H1 (cell line): Measurements from ENCODE around the gene GABRE. TPM values are rescaled to one million over a fixed set of nuclear protein-coding genes. Genes with fewer than 3 reads are reported as not detected.

Experiments
- CTCF ChIA-PET: fragments of 300-600 bp; sonication (Branson Sonifier 250); formaldehyde crosslinking; loops from one replicate; lab custom pipeline; 2021; ENCODE audit not compliant: partially characterized antibody; lab: Charles Lee
- POLR2A ChIA-PET: fragments of 300-600 bp; sonication (Branson Sonifier 250); formaldehyde crosslinking; loops from one replicate; lab custom pipeline; 2021; ENCODE audit warnings: inconsistent platforms; ENCODE audit not compliant: partially characterized antibody; lab: Charles Lee
- DNase-seq, 2 experiments: peaks; one replicate each; pipeline versions ENCODE4 v3.0.0 to v3.0.0-alpha.2; 2010 to 2022; ENCODE audit warnings: low spot score in 2 of 2, low read depth in 1 of 2, mixed read lengths in 1 of 2
- FAIRE-seq: peaks from 2 replicates; lab custom pipeline; 2011; peaks lifted over from hg19 to GRCh38; lab: Jason Lieb, UNC
- H2AFZ ChIP-seq: 2 replicates; pipeline ENCODE4 v1.8.1; 2012; ENCODE audit warnings: low read length, inconsistent platforms
- H2AK5ac ChIP-seq: 2 replicates; pipeline ENCODE4 v1.6.1; 2013; ENCODE audit warnings: low read depth, low read length
- H2BK120ac ChIP-seq: replicated peaks from 2 replicates; pipeline ENCODE3; 2013; ENCODE audit warnings: low read depth, low read length, inconsistent platforms
- H2BK12ac ChIP-seq: 2 replicates; pipeline ENCODE4 v1.6.1; 2013; ENCODE audit warnings: low read depth, low read length
- H2BK15ac ChIP-seq: 2 replicates; pipeline ENCODE4 v1.6.1; 2013; ENCODE audit warnings: low read length
- H2BK20ac ChIP-seq: 2 replicates; pipeline ENCODE4 v1.6.1; 2013; ENCODE audit warnings: low read length
- H2BK5ac ChIP-seq: 2 replicates; pipeline ENCODE4 v1.6.1; 2013; ENCODE audit warnings: low read depth, low read length
- H3K14ac ChIP-seq: 2 replicates; pipeline ENCODE4 v1.6.1; 2013; ENCODE audit warnings: inconsistent platforms; ENCODE audit not compliant: insufficient read length
- H3K18ac ChIP-seq: 2 replicates; pipeline ENCODE4 v1.6.1; 2013; ENCODE audit warnings: low read length; ENCODE audit errors: extremely low read depth
- H3K23ac ChIP-seq: 2 replicates; pipeline ENCODE4 v1.6.1; 2013; ENCODE audit warnings: inconsistent platforms; ENCODE audit not compliant: insufficient read length
- H3K23me2 ChIP-seq: 2 replicates; pipeline ENCODE4 v1.6.1; 2013; ENCODE audit warnings: low read depth, low read length
- H3K27ac ChIP-seq: 2 replicates; pipeline ENCODE4 v1.6.1; 2011; ENCODE audit warnings: low read depth, low read length, inconsistent platforms
- H3K27me3 ChIP-seq, 4 experiments: replicated peaks in 1 of 4; 1 replicate in 1 of 4; 2 replicates in 3 of 4; pipeline versions ENCODE4 v1.6.1 to v1.8.1; 2011 to 2013; ENCODE audit warnings: low read length in 3 of 4, mild to moderate bottlenecking in 3 of 4, inconsistent platforms in 2 of 4, mixed read lengths in 2 of 4, moderate library complexity in 1 of 4; ENCODE audit not compliant: control insufficient read depth in 3 of 4, insufficient read depth in 3 of 4; ENCODE audit errors: extremely low read depth in 1 of 4
- H3K36me3 ChIP-seq, 4 experiments: 2 replicates each; pipeline versions ENCODE4 v1.6.1 to v1.8.1; 2011 to 2013; ENCODE audit warnings: mild to moderate bottlenecking in 4 of 4, low read length in 3 of 4, moderate library complexity in 2 of 4, control low read depth in 1 of 4, inconsistent platforms in 1 of 4; ENCODE audit not compliant: insufficient read depth in 4 of 4, control insufficient read depth in 2 of 4
- H3K4ac ChIP-seq: replicated peaks from 2 replicates; pipeline ENCODE3; 2013; ENCODE audit warnings: low read length, low read depth, mixed read lengths, inconsistent platforms; ENCODE audit not compliant: insufficient read length
- H3K4me1 ChIP-seq, 4 experiments: replicated peaks in 1 of 4; 1 replicate in 1 of 4; 2 replicates in 3 of 4; pipeline versions ENCODE4 v1.6.1 to v1.8.1; 2011 to 2013; ENCODE audit warnings: low read length in 3 of 4, inconsistent platforms in 2 of 4, mixed read lengths in 1 of 4; ENCODE audit not compliant: insufficient read depth in 4 of 4, control insufficient read depth in 3 of 4
- H3K4me2 ChIP-seq, 2 experiments: 2 replicates each; pipeline versions ENCODE4 v1.6.1 to v1.8.1; 2011 to 2013; ENCODE audit warnings: low read depth in 2 of 2, low read length in 2 of 2, control low read depth in 1 of 2, inconsistent platforms in 1 of 2, mild to moderate bottlenecking in 1 of 2; ENCODE audit not compliant: insufficient read depth in 1 of 2
- H3K4me3 ChIP-seq, 4 experiments: fragments of 200-600, 300-600 bp in 1 of 4; sonication (generic), shearing (Covaris generic), sonication (Bioruptor Twin) in 1 of 4; 2 replicates each; pipeline versions ENCODE4 v1.5.1 to v1.8.1; 2011 to 2016; ENCODE audit warnings: low read length in 4 of 4, low read depth in 3 of 4, control low read depth in 2 of 4, inconsistent platforms in 2 of 4, mild to moderate bottlenecking in 2 of 4, mixed read lengths in 1 of 4, moderate library complexity in 1 of 4; ENCODE audit not compliant: insufficient read depth in 2 of 4; ENCODE audit errors: extremely low read depth in 1 of 4
- H3K56ac ChIP-seq: replicated peaks from 2 replicates; pipeline ENCODE3; 2013; ENCODE audit warnings: low read depth, mild to moderate bottlenecking, mixed read lengths, low read length, inconsistent platforms; ENCODE audit not compliant: insufficient read length
- H3K79me1 ChIP-seq: 2 replicates; pipeline ENCODE4 v1.6.1; 2013; ENCODE audit warnings: low read depth, low read length, control low read depth
- H3K79me2 ChIP-seq, 2 experiments: 2 replicates each; pipeline versions ENCODE4 v1.6.1 to v1.8.1; 2012 to 2013; ENCODE audit warnings: low read length in 2 of 2, mild to moderate bottlenecking in 2 of 2, inconsistent platforms in 1 of 2; ENCODE audit not compliant: insufficient read depth in 2 of 2, control insufficient read depth in 1 of 2
- H3K9ac ChIP-seq, 4 experiments: replicated peaks in 1 of 4; 1 replicate in 1 of 4; 2 replicates in 3 of 4; pipeline versions ENCODE4 v1.6.1 to v1.8.1; 2011 to 2013; ENCODE audit warnings: low read depth in 3 of 4, low read length in 3 of 4, control low read depth in 2 of 4, mild to moderate bottlenecking in 2 of 4, moderate library complexity in 2 of 4, inconsistent platforms in 1 of 4; ENCODE audit errors: extremely low read depth in 1 of 4
- H3K9me3 ChIP-seq, 2 experiments: 2 replicates each; pipeline versions ENCODE4 v1.6.1 to v1.8.1; 2012 to 2013; ENCODE audit warnings: mild to moderate bottlenecking in 2 of 2, moderate library complexity in 2 of 2, control low read depth in 1 of 2, inconsistent platforms in 1 of 2, low read depth in 1 of 2, low read length in 1 of 2, mixed read lengths in 1 of 2; ENCODE audit not compliant: insufficient read depth in 2 of 2
- H4K20me1 ChIP-seq, 2 experiments: replicated peaks in 1 of 2; 2 replicates each; pipeline versions ENCODE3 to v1.8.1; 2011 to 2013; ENCODE audit warnings: inconsistent platforms in 2 of 2, low read length in 2 of 2, mild to moderate bottlenecking in 1 of 2; ENCODE audit not compliant: insufficient read depth in 2 of 2, control insufficient read depth in 1 of 2
- H4K5ac ChIP-seq: 2 replicates; pipeline ENCODE4 v1.6.1; 2013; ENCODE audit warnings: low read length, low read depth, mixed read lengths, inconsistent platforms; ENCODE audit not compliant: insufficient read length
- H4K8ac ChIP-seq: 2 replicates; pipeline ENCODE4 v1.8.0; 2013; ENCODE audit warnings: mild to moderate bottlenecking, moderate library complexity, low read length, inconsistent platforms; ENCODE audit not compliant: insufficient read depth; ENCODE audit errors: extremely low read depth
- H4K91ac ChIP-seq: replicated peaks from 2 replicates; pipeline ENCODE3; 2013; ENCODE audit warnings: low read length, mixed read lengths, inconsistent platforms; ENCODE audit not compliant: insufficient read length
- CEBPB ChIP-seq: IDR thresholded peaks from 2 replicates; pipeline ENCODE4 v1.6.1; 2012; ENCODE audit warnings: low read depth, low read length
- CREB1 ChIP-seq: IDR thresholded peaks from 2 replicates; pipeline ENCODE4 v1.6.1; 2012; ENCODE audit warnings: inconsistent platforms
- GTF2F1 ChIP-seq: IDR thresholded peaks from 2 replicates; pipeline ENCODE4 v1.6.1; 2012; ENCODE audit warnings: low read depth, low read length, improper control_type of control experiment, borderline replicate concordance
- KDM4A ChIP-seq: IDR thresholded peaks from one replicate; pipeline ENCODE4 v1.7.1; 2012; ENCODE audit warnings: low read depth, mild to moderate bottlenecking, moderate library complexity, low read length, inconsistent platforms; ENCODE audit not compliant: severe bottlenecking
- NANOG ChIP-seq: IDR thresholded peaks from 2 replicates; pipeline ENCODE4 v1.6.1; 2011; ENCODE audit warnings: low read length, low read depth, mild to moderate bottlenecking, inconsistent platforms; ENCODE audit not compliant: insufficient read depth, poor library complexity, severe bottlenecking
- POLR2A ChIP-seq, 2 experiments: IDR thresholded peaks; 1 replicate in 1 of 2; 2 replicates in 1 of 2; pipeline ENCODE4 v1.6.1; 2011; ENCODE audit warnings: low read depth in 2 of 2, low read length in 2 of 2, mild to moderate bottlenecking in 2 of 2; ENCODE audit errors: control extremely low read depth in 1 of 2
- RFX5 ChIP-seq: IDR thresholded peaks from 2 replicates; pipeline ENCODE4 v1.6.1; 2011; ENCODE audit warnings: low read depth, low read length, improper control_type of control experiment, borderline replicate concordance
- SP2 ChIP-seq: IDR thresholded peaks from 2 replicates; pipeline ENCODE4 v1.6.1; 2012; ENCODE audit warnings: mild to moderate bottlenecking, low read length, inconsistent platforms
- SP4 ChIP-seq: IDR thresholded peaks from 2 replicates; pipeline ENCODE4 v1.6.1; 2012; ENCODE audit warnings: low read length, inconsistent platforms
- SRF ChIP-seq: IDR thresholded peaks from 2 replicates; pipeline ENCODE4 v1.6.1; 2011; ENCODE audit warnings: mild to moderate bottlenecking, low read depth, low read length, moderate library complexity
- YY1 ChIP-seq: IDR thresholded peaks from 2 replicates; pipeline ENCODE4 v1.6.1; 2011; ENCODE audit warnings: low read depth, mild to moderate bottlenecking, low read length
- WGBS, 2 experiments: shearing (Covaris generic) in 1 of 2; methylation state at CpG; one replicate each; pipeline versions ENCODE4 v1.1.6 to v1.1.7; 2013 to 2015; ENCODE audit warnings: low lambda C conversion rate in 2 of 2, mixed read lengths in 2 of 2, inconsistent platforms in 1 of 2, low coverage in 1 of 2, missing lambda C conversion rate in 1 of 2; ENCODE audit not compliant: insufficient replicate concordance in 2 of 2, insufficient coverage in 1 of 2, insufficient read length in 1 of 2; ENCODE audit errors: extremely low coverage in 1 of 2, missing lambda C conversion rate in 1 of 2; 5-methylcytosine and 5-hydroxymethylcytosine counted together
- polyA plus RNA-seq, 7 experiments: library from polyadenylated mRNA; depleted of rRNA in 3 of 7; stranded (reverse) in 5 of 7; unstranded in 2 of 7; fragments of >200 nt in 5 of 7; fragments of 200-250 nt in 2 of 7; gene quantifications; 1 replicate in 5 of 7; 2 replicates in 1 of 7; 4 replicates in 1 of 7; pipeline versions ENCODE4 v1.2.1 to v1.2.3, GENCODE V29; 2011 to 2013; ENCODE audit warnings: missing spikeins in 2 of 7, mixed read lengths in 2 of 7
- total RNA-seq: library from RNA; stranded (reverse); fragmentation: NEBNext Ultra II Directional; extraction: Animal tissue kit (Norgen Biotek cat#: 25700); gene quantifications from 2 replicates; pipeline ENCODE4 v1.2.1, GENCODE V29; 2021
- TF ChIP-seq, protein P1 (sequence below), 3 experiments: IDR thresholded peaks; 1 replicate in 2 of 3; 2 replicates in 1 of 3; pipeline versions ENCODE4 v1.5.1 to v1.6.1; 2011; ENCODE audit warnings: low read length in 3 of 3, mild to moderate bottlenecking in 3 of 3, inconsistent platforms in 2 of 3, low read depth in 1 of 3, moderate library complexity in 1 of 3; ENCODE audit not compliant: insufficient read depth in 1 of 3; ENCODE audit errors: control extremely low read depth in 1 of 3
- TF ChIP-seq, protein P2 (sequence below): IDR thresholded peaks from 2 replicates; pipeline ENCODE4 v1.6.1; 2012; ENCODE audit warnings: inconsistent platforms

The GABRE gene
- total and polyA plus RNA-seq, 2 of the 8 experiments (the other 6 are each of a cell fraction or from before 2014, with no cell fraction given), result 5.5 to 7.0 TPM

GRCh38 chrX:151985531-151985930, 11.1 kb upstream of the GABRE start:
- H4K91ac ChIP-seq, result no peak overlapping the region
- H4K8ac ChIP-seq, result no peak overlapping the region
- H2AFZ ChIP-seq, result no peak overlapping the region
- H3K4ac ChIP-seq, result no peak overlapping the region
- H3K9me3 ChIP-seq, result no peaks in the 10 kb centered on the region
- no peak overlapping the region for H2BK5ac ChIP-seq
- H3K79me2 ChIP-seq, result no peaks in the 10 kb centered on the region
- no peak overlapping the region for H3K14ac ChIP-seq
- DNase-seq (no peak), FAIRE-seq (no peak)
- no peak overlapping the region for H3K27ac ChIP-seq
- H3K4me1 ChIP-seq, result no peaks in the 10 kb centered on the region
- no peaks in the 10 kb centered on the region for H3K79me1 ChIP-seq
- H4K5ac ChIP-seq, result no peak overlapping the region
- no peak overlapping the region for H3K18ac ChIP-seq
- H2BK120ac ChIP-seq, result no peak overlapping the region
- H2BK12ac ChIP-seq, result no peak overlapping the region
- no peak overlapping the region for H2AK5ac ChIP-seq
- no peak overlapping the region for H3K4me3 ChIP-seq
- no peak overlapping the region for H3K4me2 ChIP-seq
- no peak overlapping the region for H3K23ac ChIP-seq
- H2BK15ac ChIP-seq, result no peak overlapping the region
- POLR2A ChIA-PET, result no interaction called here
- H3K27me3 ChIP-seq, result no peaks in the 10 kb centered on the region
- no peak overlapping the region for H3K9ac ChIP-seq
- CTCF ChIA-PET, result interaction anchor here (0.9 to 2.1 kb wide), 4 partner anchors 9 to 234 kb away, joined by 3 to 9 read pairs (median 3); no protein-coding TSS in a partner anchor
- no peaks in the 10 kb centered on the region for H4K20me1 ChIP-seq
- no peak overlapping the region for H2BK20ac ChIP-seq
- no peaks in the 10 kb centered on the region for H3K36me3 ChIP-seq
- no peak overlapping the region for H3K56ac ChIP-seq
- WGBS, 2 experiments, result 94% methylated on average over 4 of the region's 4 CpGs; no CpG with 5 or more reads in 1 of the 2 experiments
- no peaks in the 10 kb centered on the region for H3K23me2 ChIP-seq
- TF ChIP-seq CREB1, result no peak
- no peak for TF ChIP-seq KDM4A
- no peak for TF ChIP-seq GTF2F1
- TF ChIP-seq, protein P1, sequence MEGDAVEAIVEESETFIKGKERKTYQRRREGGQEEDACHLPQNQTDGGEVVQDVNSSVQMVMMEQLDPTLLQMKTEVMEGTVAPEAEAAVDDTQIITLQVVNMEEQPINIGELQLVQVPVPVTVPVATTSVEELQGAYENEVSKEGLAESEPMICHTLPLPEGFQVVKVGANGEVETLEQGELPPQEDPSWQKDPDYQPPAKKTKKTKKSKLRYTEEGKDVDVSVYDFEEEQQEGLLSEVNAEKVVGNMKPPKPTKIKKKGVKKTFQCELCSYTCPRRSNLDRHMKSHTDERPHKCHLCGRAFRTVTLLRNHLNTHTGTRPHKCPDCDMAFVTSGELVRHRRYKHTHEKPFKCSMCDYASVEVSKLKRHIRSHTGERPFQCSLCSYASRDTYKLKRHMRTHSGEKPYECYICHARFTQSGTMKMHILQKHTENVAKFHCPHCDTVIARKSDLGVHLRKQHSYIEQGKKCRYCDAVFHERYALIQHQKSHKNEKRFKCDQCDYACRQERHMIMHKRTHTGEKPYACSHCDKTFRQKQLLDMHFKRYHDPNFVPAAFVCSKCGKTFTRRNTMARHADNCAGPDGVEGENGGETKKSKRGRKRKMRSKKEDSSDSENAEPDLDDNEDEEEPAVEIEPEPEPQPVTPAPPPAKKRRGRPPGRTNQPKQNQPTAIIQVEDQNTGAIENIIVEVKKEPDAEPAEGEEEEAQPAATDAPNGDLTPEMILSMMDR (IDR thresholded peaks at IDR 0.05; ENCODE audit: control extremely low read depth in 1 of 3, insufficient read depth in 1 of 3, low read depth in 1 of 3, low read length in 3 of 3), result no peak
- TF ChIP-seq, protein P2, sequence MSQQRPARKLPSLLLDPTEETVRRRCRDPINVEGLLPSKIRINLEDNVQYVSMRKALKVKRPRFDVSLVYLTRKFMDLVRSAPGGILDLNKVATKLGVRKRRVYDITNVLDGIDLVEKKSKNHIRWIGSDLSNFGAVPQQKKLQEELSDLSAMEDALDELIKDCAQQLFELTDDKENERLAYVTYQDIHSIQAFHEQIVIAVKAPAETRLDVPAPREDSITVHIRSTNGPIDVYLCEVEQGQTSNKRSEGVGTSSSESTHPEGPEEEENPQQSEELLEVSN, result no peak
- TF ChIP-seq SP4, result no peak
- no peak for TF ChIP-seq CEBPB
- TF ChIP-seq NANOG, result no peak
- TF ChIP-seq SP2, result no peak
- TF ChIP-seq POLR2A (IDR thresholded peaks at IDR 0.05; ENCODE audit: control extremely low read depth in 1 of 2, low read depth in 2 of 2, low read length in 2 of 2), result no peak
- TF ChIP-seq RFX5, result no peak
- TF ChIP-seq SRF, result no peak
- TF ChIP-seq YY1, result no peak
